ENCODE measurements around the gene FGA.

The FGA gene

DNA sequence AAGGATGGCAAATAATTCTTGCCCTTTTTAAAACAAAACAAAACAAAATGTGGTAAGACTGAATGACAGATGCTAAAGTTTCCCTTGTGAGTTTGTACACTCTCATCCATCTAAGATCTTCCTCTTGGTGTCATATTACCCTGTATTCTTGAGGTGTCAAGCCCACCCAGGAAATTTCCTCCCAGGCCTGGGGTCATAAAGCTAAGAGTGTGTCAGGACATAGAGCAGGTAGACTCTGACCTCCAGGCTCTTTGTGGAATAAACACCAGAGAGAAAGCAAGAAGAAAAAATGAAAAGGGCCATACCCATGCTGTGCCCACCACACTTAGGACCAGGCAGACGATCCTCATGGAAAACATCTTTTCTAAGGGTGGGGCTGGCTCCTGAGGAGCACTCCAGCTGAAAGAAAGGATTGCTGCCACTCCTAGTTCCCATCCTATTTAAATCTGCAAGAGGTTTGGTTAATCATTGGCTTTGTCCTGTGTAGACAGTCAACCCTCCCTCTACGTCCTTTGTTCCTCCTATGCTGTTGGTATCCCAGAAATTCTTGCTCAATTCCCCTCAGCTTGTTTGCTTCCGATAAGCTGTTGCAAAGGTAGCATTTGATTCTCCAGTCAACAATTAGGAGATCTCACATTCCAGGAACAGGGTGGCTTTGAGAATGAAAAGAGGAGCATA is at the start of gene FGA:
FGA (minus strand) TSS at position 414 of the 678 bp plus-strand sequence; CDS start at position 359, 55 bp downstream.
- peak; percentile 6 for DNase-seq (ENCODE audit: low read depth, low spot score)

DNA sequence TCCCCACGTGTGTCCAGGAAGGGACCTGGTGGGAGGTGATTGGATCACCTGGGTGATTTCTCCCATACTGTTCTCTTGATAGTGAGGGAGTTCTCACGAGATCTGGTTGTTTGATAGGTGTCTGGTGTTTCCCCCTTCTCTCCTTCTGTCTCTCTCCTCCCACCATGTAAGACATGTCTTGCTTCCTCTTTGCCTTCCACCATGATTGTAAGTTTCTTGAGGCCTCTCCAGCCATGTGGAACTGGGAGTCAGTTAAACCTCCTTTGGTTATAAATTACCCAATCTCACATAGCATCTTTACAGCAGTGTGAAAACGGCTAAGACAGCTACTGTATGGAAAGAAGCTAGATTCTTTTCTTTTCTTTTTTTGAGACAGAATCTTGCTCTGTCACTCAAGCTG is 43.5 kb upstream of the FGA start:
- no peaks in the 10 kb centered on the region for H3K9me3 ChIP-seq (ENCODE audit: insufficient read depth, low read length)
- no peak for DNase-seq (ENCODE audit: low read depth, low spot score)
- H3K27me3 ChIP-seq (ENCODE audit: insufficient read depth, insufficient read length): no peaks in the 10 kb centered on the region
- H3K4me3 ChIP-seq (ENCODE audit: insufficient read length, low read depth): no peak overlapping the region
- no peak overlapping the region for H3K9ac ChIP-seq (ENCODE audit: insufficient read length, low read depth)
- H3K4me1 ChIP-seq (ENCODE audit: insufficient read depth, insufficient read length): no peaks in the 10 kb centered on the region
- no peaks in the 10 kb centered on the region for H3K36me3 ChIP-seq (ENCODE audit: insufficient read depth, insufficient read length, low read length)
- TF ChIP-seq YY1 (IDR thresholded peaks at IDR 0.05; ENCODE audit: insufficient read depth, insufficient read length) (no peak), ZNF274 (IDR thresholded peaks at IDR 0.05; ENCODE audit: low read depth, low read length) (no peak), SUZ12 (IDR thresholded peaks at IDR 0.05; ENCODE audit: extremely low read depth, insufficient read depth, insufficient read length) (no peak)

More for the DNA sequence above, at the start of gene FGA:
- Histone ChIP-seq H3K9ac (ENCODE audit: insufficient read length, low read depth) (no peak within 1 kb of the TSS), H3K27me3 (ENCODE audit: insufficient read depth, insufficient read length) (no peaks in the 10 kb centered on the region), H3K4me1 (ENCODE audit: insufficient read depth, insufficient read length) (no peaks in the 10 kb centered on the region), H3K9me3 (ENCODE audit: insufficient read depth, low read length) (no peaks in the 10 kb centered on the region), H3K36me3 (ENCODE audit: insufficient read depth, insufficient read length, low read length) (no peaks in the 10 kb centered on the region), H3K4me3 (ENCODE audit: insufficient read length, low read depth) (no peak within 1 kb of the TSS)
- no peak for TF ChIP-seq ZNF274 (IDR thresholded peaks at IDR 0.05; ENCODE audit: low read depth, low read length)

DNA sequence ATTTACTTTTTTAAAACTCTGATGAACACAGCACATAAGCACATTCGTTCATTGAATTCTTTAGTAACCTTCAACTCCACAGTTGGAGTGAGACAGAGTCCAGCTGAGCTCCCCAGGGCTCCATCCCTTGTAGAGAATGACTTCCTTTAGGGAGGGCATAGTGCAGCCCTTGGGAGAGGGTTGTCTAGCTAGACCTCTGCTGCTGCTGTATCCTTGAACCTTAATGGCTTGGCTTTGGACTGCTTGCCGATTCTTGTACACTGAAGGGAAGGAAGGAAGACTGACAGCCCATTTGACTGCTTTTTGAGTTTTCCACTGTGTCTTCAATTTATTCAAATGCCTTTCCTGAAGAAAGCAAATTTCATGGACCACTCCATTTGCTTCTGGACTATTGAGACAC is 41.3 kb upstream of the FGA start:
- no peak for TF ChIP-seq SUZ12 (IDR thresholded peaks at IDR 0.05; ENCODE audit: extremely low read depth, insufficient read depth, insufficient read length)
- no peak for TF ChIP-seq YY1 (IDR thresholded peaks at IDR 0.05; ENCODE audit: insufficient read depth, insufficient read length)
- no peak for TF ChIP-seq ZNF274 (IDR thresholded peaks at IDR 0.05; ENCODE audit: low read depth, low read length)
- Histone ChIP-seq H3K27me3 (ENCODE audit: insufficient read depth, insufficient read length) (peaks cover 15% of the 10 kb centered on the region), H3K36me3 (ENCODE audit: insufficient read depth, insufficient read length, low read length) (no peaks in the 10 kb centered on the region), H3K9ac (ENCODE audit: insufficient read length, low read depth) (no peak overlapping the region), H3K9me3 (ENCODE audit: insufficient read depth, low read length) (peaks cover 5% of the 10 kb centered on the region; the same call in 1 of the 2 replicates), H3K4me3 (ENCODE audit: insufficient read length, low read depth) (no peak overlapping the region), H3K4me1 (ENCODE audit: insufficient read depth, insufficient read length) (no peaks in the 10 kb centered on the region)
- no peak for DNase-seq (ENCODE audit: low read depth, low spot score)

DNA sequence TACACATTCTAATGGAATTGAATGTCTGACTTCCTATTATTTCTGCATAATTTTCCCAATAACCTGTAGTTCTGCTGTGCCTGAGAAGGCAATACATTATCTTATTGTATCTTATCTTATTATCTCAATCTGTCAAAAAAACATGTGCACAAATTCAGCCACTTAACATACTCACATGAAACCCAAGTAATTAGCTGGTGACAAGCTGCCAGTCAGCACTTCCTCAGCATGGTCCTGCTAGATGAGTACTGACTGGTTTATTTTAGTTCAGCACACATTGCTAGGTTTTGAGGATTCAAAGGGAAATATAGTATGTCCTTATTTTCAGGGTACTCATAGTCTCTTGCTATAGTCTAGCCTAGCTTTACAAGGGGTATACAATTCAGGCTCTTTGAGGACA is 39.8 kb upstream of the FGA start:
- Histone ChIP-seq H3K27me3 (ENCODE audit: insufficient read depth, insufficient read length) (peaks cover 24% of the 10 kb centered on the region), H3K4me3 (ENCODE audit: insufficient read length, low read depth) (no peak overlapping the region), H3K9me3 (ENCODE audit: insufficient read depth, low read length) (peaks cover 5% of the 10 kb centered on the region; the same call in 1 of the 2 replicates), H3K9ac (ENCODE audit: insufficient read length, low read depth) (no peak overlapping the region), H3K4me1 (ENCODE audit: insufficient read depth, insufficient read length) (no peaks in the 10 kb centered on the region), H3K36me3 (ENCODE audit: insufficient read depth, insufficient read length, low read length) (no peaks in the 10 kb centered on the region)
- no peak for TF ChIP-seq YY1 (IDR thresholded peaks at IDR 0.05; ENCODE audit: insufficient read depth, insufficient read length)
- TF ChIP-seq SUZ12 (IDR thresholded peaks at IDR 0.05; ENCODE audit: extremely low read depth, insufficient read depth, insufficient read length): no peak
- TF ChIP-seq ZNF274 (IDR thresholded peaks at IDR 0.05; ENCODE audit: low read depth, low read length): no peak
- DNase-seq (ENCODE audit: low read depth, low spot score): no peak

DNA sequence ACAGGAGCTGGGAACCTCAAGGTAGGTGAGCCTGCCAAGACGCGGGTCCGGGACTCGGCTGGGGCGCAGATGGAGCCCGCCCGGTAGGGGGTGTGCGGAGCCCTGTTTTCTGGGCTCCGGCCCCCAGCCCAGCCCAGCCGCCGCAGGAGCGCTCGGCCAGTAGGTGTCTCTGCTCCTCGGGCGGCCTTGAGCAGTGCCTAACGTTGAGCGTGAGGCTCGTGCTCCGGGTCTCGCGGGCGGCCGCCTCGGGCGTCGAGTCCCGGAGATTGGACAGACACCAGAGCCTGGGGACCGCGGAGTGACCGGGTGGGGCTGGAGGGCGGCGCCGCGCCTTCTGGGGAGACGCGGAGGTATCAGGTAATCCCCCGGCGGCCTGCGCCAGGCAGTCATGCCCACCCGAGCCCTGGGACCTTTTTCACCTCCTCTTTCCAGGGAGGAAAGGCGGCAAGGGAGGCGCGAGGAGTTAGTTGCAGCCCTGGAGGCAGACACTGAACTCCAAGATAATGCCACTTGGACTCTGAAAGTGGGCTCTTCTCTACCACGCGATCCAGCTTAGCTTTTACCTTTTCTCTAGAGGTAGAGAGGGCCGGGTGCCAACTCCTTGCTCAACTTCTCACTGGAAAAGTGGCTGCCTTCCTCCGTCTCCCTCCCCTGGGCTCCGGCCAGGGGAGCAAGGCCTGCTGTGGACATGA is 36.4 kb upstream of the FGA start:
- peak overlapping the region; percentile 12 for H3K9ac ChIP-seq (ENCODE audit: insufficient read length, low read depth)
- H3K4me3 ChIP-seq (ENCODE audit: insufficient read length, low read depth): peak overlapping the region; percentile 8

DNA sequence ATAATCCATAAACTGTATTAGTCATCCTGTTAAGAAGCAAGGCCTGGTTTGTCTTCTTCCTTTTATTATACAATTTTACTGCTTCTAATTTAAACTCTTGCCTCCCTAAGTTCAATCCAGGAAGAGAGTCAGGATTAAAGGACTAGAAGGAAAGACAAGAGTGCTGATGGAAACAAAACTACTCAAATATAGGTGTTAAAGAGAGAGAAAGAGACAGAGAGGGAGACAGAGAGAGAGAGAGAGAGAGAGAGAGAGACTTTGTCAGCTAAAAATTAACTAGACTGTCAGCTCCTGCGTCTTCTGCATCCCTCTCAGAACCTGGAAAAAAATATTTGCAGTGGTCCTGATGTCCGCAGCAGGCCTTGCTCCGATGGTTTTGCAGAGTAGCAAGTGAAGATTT is 35.4 kb upstream of the FGA start:
- peaks cover 27% of the 10 kb centered on the region for H3K27me3 ChIP-seq (ENCODE audit: insufficient read depth, insufficient read length)
- DNase-seq (ENCODE audit: low read depth, low spot score): no peak
- peaks cover 5% of the 10 kb centered on the region; the same call in 1 of the 2 replicates for H3K9me3 ChIP-seq (ENCODE audit: insufficient read depth, low read length)
- no peaks in the 10 kb centered on the region for H3K36me3 ChIP-seq (ENCODE audit: insufficient read depth, insufficient read length, low read length)
- no peaks in the 10 kb centered on the region for H3K4me1 ChIP-seq (ENCODE audit: insufficient read depth, insufficient read length)
- no peak overlapping the region for H3K9ac ChIP-seq (ENCODE audit: insufficient read length, low read depth)
- TF ChIP-seq SUZ12 (IDR thresholded peaks at IDR 0.05; ENCODE audit: extremely low read depth, insufficient read depth, insufficient read length) (no peak), YY1 (IDR thresholded peaks at IDR 0.05; ENCODE audit: insufficient read depth, insufficient read length) (no peak), ZNF274 (IDR thresholded peaks at IDR 0.05; ENCODE audit: low read depth, low read length) (no peak)
- H3K4me3 ChIP-seq (ENCODE audit: insufficient read length, low read depth): no peak overlapping the region

More for the DNA sequence above, 36.4 kb upstream of the FGA start:
- Histone ChIP-seq H3K9me3 (ENCODE audit: insufficient read depth, low read length) (peaks cover 5% of the 10 kb centered on the region; the same call in 1 of the 2 replicates), H3K27me3 (ENCODE audit: insufficient read depth, insufficient read length) (peaks cover 27% of the 10 kb centered on the region), H3K36me3 (ENCODE audit: insufficient read depth, insufficient read length, low read length) (no peaks in the 10 kb centered on the region), H3K4me1 (ENCODE audit: insufficient read depth, insufficient read length) (no peaks in the 10 kb centered on the region)
- TF ChIP-seq SUZ12 (IDR thresholded peaks at IDR 0.05; ENCODE audit: extremely low read depth, insufficient read depth, insufficient read length): no peak
- TF ChIP-seq YY1 (IDR thresholded peaks at IDR 0.05; ENCODE audit: insufficient read depth, insufficient read length): no peak
- TF ChIP-seq ZNF274 (IDR thresholded peaks at IDR 0.05; ENCODE audit: low read depth, low read length): no peak
- DNase-seq (ENCODE audit: low read depth, low spot score): peak; percentile 39

DNA sequence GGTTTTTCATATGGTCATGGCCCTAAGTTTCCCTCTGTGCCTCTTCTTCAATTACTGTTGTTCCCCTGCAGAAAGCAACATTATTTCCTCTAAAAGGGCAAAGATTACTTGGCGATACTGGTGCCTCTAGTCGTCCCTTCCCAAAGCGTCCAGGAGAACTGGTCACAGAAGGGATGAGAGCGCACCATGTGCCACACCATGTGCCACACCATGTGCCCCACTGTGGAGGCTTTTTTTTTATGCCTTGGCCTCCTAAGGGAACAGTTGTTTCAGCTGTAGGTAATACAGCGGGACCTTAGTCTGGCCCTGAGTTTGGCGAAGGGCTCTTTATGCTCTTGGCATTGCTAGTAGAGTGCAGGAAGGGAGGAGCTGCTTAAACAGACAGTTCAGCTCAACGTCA is 33.5 kb upstream of the FGA start:
- no peaks in the 10 kb centered on the region for H3K4me1 ChIP-seq (ENCODE audit: insufficient read depth, insufficient read length)

More for the DNA sequence above, 33.5 kb upstream of the FGA start:
- DNase-seq (ENCODE audit: low read depth, low spot score): no peak
- Histone ChIP-seq H3K36me3 (ENCODE audit: insufficient read depth, insufficient read length, low read length) (no peaks in the 10 kb centered on the region), H3K4me3 (ENCODE audit: insufficient read length, low read depth) (no peak overlapping the region), H3K27me3 (ENCODE audit: insufficient read depth, insufficient read length) (peaks cover 27% of the 10 kb centered on the region), H3K9ac (ENCODE audit: insufficient read length, low read depth) (no peak overlapping the region), H3K9me3 (ENCODE audit: insufficient read depth, low read length) (peaks cover 5% of the 10 kb centered on the region; the same call in 1 of the 2 replicates)
- TF ChIP-seq SUZ12 (IDR thresholded peaks at IDR 0.05; ENCODE audit: extremely low read depth, insufficient read depth, insufficient read length) (no peak), ZNF274 (IDR thresholded peaks at IDR 0.05; ENCODE audit: low read depth, low read length) (no peak), YY1 (IDR thresholded peaks at IDR 0.05; ENCODE audit: insufficient read depth, insufficient read length) (no peak)
